GM21528 (cell line): ENCODE results near the gene MORC3.

Experiments used
- ATAC-seq: cut with Tn5 transposase; IDR thresholded peaks from one replicate; pipeline ENCODE4 v1.9.1; 2021; ENCODE audit warnings: mild to moderate bottlenecking, moderate library complexity; ENCODE audit not compliant: unreplicated experiment, low FRiP score

MORC3 gene

GRCh38 chr21:36419996-36420395 lies 100.0 kb downstream of the MORC3 start:
- ATAC-seq, result no peak

- no peak for ATAC-seq
These were observed 100.8 kb downstream of the MORC3 start for GRCh38 chr21:36420571-36421339.

- ATAC-seq, result no peak
These were observed 102.5 kb downstream of the MORC3 start for GRCh38 chr21:36422279-36423098.

GRCh38 chr21:36423771-36424433 lies 103.9 kb downstream of the MORC3 start:
- ATAC-seq, result no peak

- no peak for ATAC-seq
These were observed 104.6 kb downstream of the MORC3 start for GRCh38 chr21:36424592-36424991.

GRCh38 chr21:36425286-36425685 lies 105.3 kb downstream of the MORC3 start:
- ATAC-seq, result no peak
